SK-N-SH (cell line): ENCODE data around the gene CTSE.

ENCODE experiments used
- FOXM1 ChIP-seq: IDR thresholded peaks from 2 replicates; pipeline ENCODE4 v1.4.0; 2012; ENCODE audit warnings: low read depth, mild to moderate bottlenecking
- RCOR1 ChIP-seq: fragments of 150-350 bp; IDR thresholded peaks from 2 replicates; pipeline ENCODE4 v1.6.1; 2017; ENCODE audit warnings: antibody characterized with exemption, low read length
- SMC3 ChIP-seq: IDR thresholded peaks from 2 replicates; pipeline ENCODE4 v1.6.1; 2012; ENCODE audit warnings: low read depth, low read length, improper control_type of control experiment
- TEAD4 ChIP-seq: IDR thresholded peaks from 2 replicates; pipeline ENCODE4 v1.4.0; 2012; ENCODE audit warnings: mild to moderate bottlenecking, borderline replicate concordance; ENCODE audit not compliant: insufficient read depth
- TF ChIP-seq, protein P1 (sequence below): fragments of 200-600 bp; sonication (generic); IDR thresholded peaks from 2 replicates; pipeline ENCODE4 v1.6.1; 2017; ENCODE audit warnings: antibody characterized with exemption, mild to moderate bottlenecking, moderate library complexity

DNA sequence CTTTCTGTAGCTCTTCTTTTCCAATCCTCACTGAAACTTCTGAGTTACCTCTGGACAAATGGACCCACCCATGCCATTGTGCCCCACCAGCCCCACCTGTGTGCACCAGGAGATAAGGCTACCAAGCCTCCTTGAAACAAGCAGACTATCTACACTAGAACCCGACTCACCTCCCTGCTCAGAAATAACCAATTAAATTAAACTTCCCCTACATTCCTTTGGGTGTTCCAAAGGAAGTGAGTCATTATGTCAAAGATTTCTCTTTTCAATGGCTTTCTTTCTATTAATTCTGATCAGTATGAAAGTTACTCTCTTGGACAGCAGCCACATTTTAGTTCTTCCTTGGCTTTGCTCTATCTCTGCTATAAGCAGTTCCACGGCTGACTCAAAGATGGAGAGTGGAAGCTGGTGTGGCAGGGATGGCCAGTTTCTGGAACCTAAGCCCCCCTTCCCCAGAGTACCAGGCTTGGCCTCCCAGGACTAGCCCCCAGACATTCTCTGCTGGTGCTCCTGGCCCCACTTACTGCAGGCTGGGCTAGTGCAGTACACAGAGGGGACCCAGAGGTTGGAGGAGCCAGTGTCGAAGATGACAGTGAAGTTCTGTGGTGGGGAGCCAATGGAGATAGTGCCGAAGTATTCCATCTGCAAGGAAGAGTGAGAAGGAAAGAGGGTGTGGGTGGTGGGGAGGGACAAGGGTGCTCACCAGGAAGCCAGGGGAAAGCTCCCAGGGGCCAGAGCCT lies 1.9 kb downstream of the CTSE start:
- TF ChIP-seq, protein P1, sequence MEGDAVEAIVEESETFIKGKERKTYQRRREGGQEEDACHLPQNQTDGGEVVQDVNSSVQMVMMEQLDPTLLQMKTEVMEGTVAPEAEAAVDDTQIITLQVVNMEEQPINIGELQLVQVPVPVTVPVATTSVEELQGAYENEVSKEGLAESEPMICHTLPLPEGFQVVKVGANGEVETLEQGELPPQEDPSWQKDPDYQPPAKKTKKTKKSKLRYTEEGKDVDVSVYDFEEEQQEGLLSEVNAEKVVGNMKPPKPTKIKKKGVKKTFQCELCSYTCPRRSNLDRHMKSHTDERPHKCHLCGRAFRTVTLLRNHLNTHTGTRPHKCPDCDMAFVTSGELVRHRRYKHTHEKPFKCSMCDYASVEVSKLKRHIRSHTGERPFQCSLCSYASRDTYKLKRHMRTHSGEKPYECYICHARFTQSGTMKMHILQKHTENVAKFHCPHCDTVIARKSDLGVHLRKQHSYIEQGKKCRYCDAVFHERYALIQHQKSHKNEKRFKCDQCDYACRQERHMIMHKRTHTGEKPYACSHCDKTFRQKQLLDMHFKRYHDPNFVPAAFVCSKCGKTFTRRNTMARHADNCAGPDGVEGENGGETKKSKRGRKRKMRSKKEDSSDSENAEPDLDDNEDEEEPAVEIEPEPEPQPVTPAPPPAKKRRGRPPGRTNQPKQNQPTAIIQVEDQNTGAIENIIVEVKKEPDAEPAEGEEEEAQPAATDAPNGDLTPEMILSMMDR: no peak
- TF ChIP-seq SMC3 (no peak), RCOR1 (no peak), FOXM1 (no peak), TEAD4 (no peak)
